Neural progenitor cell (in vitro differentiated cells): ENCODE data around the gene PAEP. TPM values are rescaled to one million over a fixed set of nuclear protein-coding genes. Genes with fewer than 3 reads are reported as not detected.

Experiments
- DNase-seq: peaks from one replicate; pipeline ENCODE4 v3.0.0-alpha.2; 2016; ENCODE audit warnings: low spot score
- H2AFZ ChIP-seq: fragments of 200-600 bp; sonication (generic); replicated peaks from 2 replicates; pipeline ENCODE4 v1.6.1; 2016; ENCODE audit warnings: antibody characterized with exemption
- H3F3A ChIP-seq: fragments of 200-600 bp; sonication (generic); 2 replicates; pipeline ENCODE4 v1.6.1; 2016; ENCODE audit warnings: antibody characterized with exemption, low read depth
- H3K27ac ChIP-seq: fragments of 200-600 bp; sonication (generic); 2 replicates; pipeline ENCODE4 v1.5.1; 2016; ENCODE audit warnings: mild to moderate bottlenecking
- H3K27me3 ChIP-seq: fragments of 200-600 bp; sonication (generic); 2 replicates; pipeline ENCODE4 v1.6.1; 2016; ENCODE audit warnings: mild to moderate bottlenecking, moderate library complexity
- H3K36me3 ChIP-seq: fragments of 200-600 bp; sonication (generic); 2 replicates; pipeline ENCODE4 v1.5.1; 2016
- H3K4me1 ChIP-seq: fragments of 200-600 bp; sonication (generic); 2 replicates; pipeline ENCODE4 v1.6.1; 2016; ENCODE audit warnings: mixed run types
- H3K4me2 ChIP-seq: fragments of 200-600 bp; sonication (generic); 2 replicates; pipeline ENCODE4 v1.6.1; 2016
- H3K4me3 ChIP-seq: fragments of 200-600 bp; sonication (generic); 2 replicates; pipeline ENCODE4 v1.5.1; 2016
- H3K79me2 ChIP-seq: fragments of 200-600 bp; sonication (generic); 2 replicates; pipeline ENCODE4 v1.6.1; 2016; ENCODE audit warnings: low read depth
- H3K9ac ChIP-seq: fragments of 200-600 bp; sonication (generic); 2 replicates; pipeline ENCODE4 v1.6.1; 2016
- H3K9me3 ChIP-seq: fragments of 200-600 bp; sonication (generic); 2 replicates; pipeline ENCODE4 v1.5.1; 2016; ENCODE audit warnings: low read depth
- H4K20me1 ChIP-seq: fragments of 200-600 bp; sonication (generic); 2 replicates; pipeline ENCODE4 v1.6.1; 2016; ENCODE audit warnings: low read depth
- H3K27ac Mint-ChIP-seq: 3 replicates; pipeline ENCODE4 v1.8.0; 2021; ENCODE audit warnings: mixed read lengths
- H3K27me3 Mint-ChIP-seq: 2 replicates; pipeline ENCODE4 v1.8.0; 2022; ENCODE audit warnings: low read depth, mild to moderate bottlenecking, inconsistent platforms, moderate library complexity, mixed read lengths; ENCODE audit not compliant: insufficient read depth
- H3K36me3 Mint-ChIP-seq: 3 replicates; pipeline ENCODE4 v1.8.0; 2021; ENCODE audit warnings: mixed read lengths
- H3K4me1 Mint-ChIP-seq: 3 replicates; pipeline ENCODE4 v1.8.0; 2021; ENCODE audit warnings: mixed read lengths
- H3K4me3 Mint-ChIP-seq: 3 replicates; pipeline ENCODE4 v1.8.0; 2021; ENCODE audit warnings: mild to moderate bottlenecking, moderate library complexity, mixed read lengths
- H3K9me3 Mint-ChIP-seq: 3 replicates; pipeline ENCODE4 v1.8.0; 2020; ENCODE audit warnings: mixed read lengths
- CTCF ChIP-seq: fragments of 200-600 bp; sonication (generic); IDR thresholded peaks from 2 replicates; pipeline ENCODE4 v1.5.1; 2017; ENCODE audit warnings: antibody characterized with exemption, mild to moderate bottlenecking
- EZH2 ChIP-seq: fragments of 200-600 bp; sonication (generic); IDR thresholded peaks from 2 replicates; pipeline ENCODE4 v1.6.1; 2017; ENCODE audit warnings: antibody characterized with exemption, mild to moderate bottlenecking, moderate library complexity
- EZH2phosphoT487 ChIP-seq: fragments of 200-600 bp; sonication (generic); IDR thresholded peaks from 2 replicates; pipeline ENCODE4 v1.6.1; 2017; ENCODE audit warnings: antibody characterized with exemption
- total RNA-seq: library from RNA; depleted of rRNA; stranded (reverse); fragments of >200 nt; gene quantifications from 2 replicates; pipeline ENCODE4 v1.2.3, GENCODE V29; 2015; ENCODE audit warnings: low replicate concordance

The PAEP gene
- total RNA-seq, 1 donor from 2014 or later = not detected

GRCh38 chr9:135589596-135590485 lies 28.3 kb downstream of the PAEP start:
- no peaks in the 10 kb centered on the region for H3K36me3 Mint-ChIP-seq
- H3K79me2 ChIP-seq = no peaks in the 10 kb centered on the region
- H3K9me3 ChIP-seq = no peaks in the 10 kb centered on the region
- no peaks in the 10 kb centered on the region for H3F3A ChIP-seq
- TF ChIP-seq EZH2 (no peak), CTCF (no peak), EZH2phosphoT487 (no peak)
- H3K4me2 ChIP-seq = no peak overlapping the region
- H3K4me1 ChIP-seq = no peaks in the 10 kb centered on the region
- H3K27me3 Mint-ChIP-seq = peaks cover 2% of the 10 kb centered on the region
- H3K9ac ChIP-seq = no peak overlapping the region
- no peaks in the 10 kb centered on the region for H4K20me1 ChIP-seq
- H3K4me3 Mint-ChIP-seq = no peak overlapping the region
- no peak overlapping the region for H2AFZ ChIP-seq
- no peak overlapping the region for H3K4me3 ChIP-seq
- H3K27ac ChIP-seq = no peak overlapping the region
- DNase-seq = no peak
- H3K36me3 ChIP-seq = no peaks in the 10 kb centered on the region
- no peaks in the 10 kb centered on the region for H3K9me3 Mint-ChIP-seq
- H3K27ac Mint-ChIP-seq = no peak overlapping the region
- no peaks in the 10 kb centered on the region for H3K4me1 Mint-ChIP-seq
- H3K27me3 ChIP-seq = no peaks in the 10 kb centered on the region

DNA sequence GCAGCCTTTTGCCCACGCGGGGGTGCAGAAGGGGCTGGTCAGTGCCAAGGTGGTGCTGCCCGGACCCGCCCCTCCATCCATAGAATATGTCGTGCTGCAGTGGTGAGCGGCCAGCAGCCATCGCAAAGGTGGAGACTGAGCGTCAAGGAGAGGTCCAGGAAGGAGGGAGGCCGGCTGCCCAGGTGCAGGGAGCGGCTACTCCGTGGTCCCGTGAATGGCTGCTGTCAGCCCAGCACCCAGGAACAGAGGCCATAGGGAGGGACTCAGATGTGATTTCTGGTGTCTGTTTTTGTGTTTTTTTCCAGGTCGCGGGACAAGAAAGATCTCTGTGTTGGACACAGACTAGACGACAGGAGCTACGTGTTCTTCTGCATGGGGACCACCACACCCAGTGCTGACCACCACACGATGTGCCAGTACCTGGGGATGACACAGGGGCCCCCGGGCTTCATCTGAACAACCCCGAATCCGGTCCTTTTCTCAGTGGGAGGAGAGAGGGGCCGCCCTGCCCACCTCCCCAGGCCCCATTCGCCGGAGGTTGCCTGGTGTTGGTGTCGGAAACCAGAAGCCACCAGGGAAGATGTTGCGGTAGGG lies 29.0 kb downstream of the PAEP start:
- H3K4me1 ChIP-seq = no peaks in the 10 kb centered on the region
- TF ChIP-seq EZH2 (no peak), EZH2phosphoT487 (no peak), CTCF (no peak)
- no peak overlapping the region for H3K4me2 ChIP-seq
- H3F3A ChIP-seq = no peaks in the 10 kb centered on the region
- no peaks in the 10 kb centered on the region for H4K20me1 ChIP-seq
- H3K36me3 Mint-ChIP-seq = no peaks in the 10 kb centered on the region
- H2AFZ ChIP-seq = no peak overlapping the region
- peaks cover 2% of the 10 kb centered on the region for H3K9me3 Mint-ChIP-seq
- DNase-seq = no peak
- no peaks in the 10 kb centered on the region for H3K79me2 ChIP-seq
- no peaks in the 10 kb centered on the region for H3K36me3 ChIP-seq
- no peak overlapping the region for H3K27ac Mint-ChIP-seq
- H3K9ac ChIP-seq = no peak overlapping the region
- H3K27me3 ChIP-seq = no peaks in the 10 kb centered on the region
- H3K27me3 Mint-ChIP-seq = no peaks in the 10 kb centered on the region
- no peak overlapping the region for H3K4me3 Mint-ChIP-seq
- no peaks in the 10 kb centered on the region for H3K9me3 ChIP-seq
- H3K27ac ChIP-seq = no peak overlapping the region
- H3K4me3 ChIP-seq = no peak overlapping the region
- no peaks in the 10 kb centered on the region for H3K4me1 Mint-ChIP-seq

GRCh38 chr9:135591506-135592330 lies 30.2 kb downstream of the PAEP start:
- H3K4me3 Mint-ChIP-seq = no peak overlapping the region

More at GRCh38 chr9:135591506-135592330, 30.2 kb downstream of the PAEP start:
- Histone ChIP-seq H3K27ac (no peak overlapping the region), H3K36me3 (no peaks in the 10 kb centered on the region), H4K20me1 (no peaks in the 10 kb centered on the region), H3K4me1 (no peaks in the 10 kb centered on the region), H3K27me3 (no peaks in the 10 kb centered on the region), H3K9ac (no peak overlapping the region), H2AFZ (no peak overlapping the region), H3F3A (no peaks in the 10 kb centered on the region), H3K9me3 (no peaks in the 10 kb centered on the region), H3K4me2 (no peak overlapping the region), H3K4me3 (no peak overlapping the region), H3K79me2 (no peaks in the 10 kb centered on the region)
- TF ChIP-seq EZH2phosphoT487 = no peak
- no peak for TF ChIP-seq CTCF
- TF ChIP-seq EZH2 = no peak
- Mint-ChIP-seq H3K27me3 (peaks cover 3% of the 10 kb centered on the region), H3K9me3 (peaks cover 11% of the 10 kb centered on the region), H3K27ac (no peak overlapping the region), H3K4me1 (no peaks in the 10 kb centered on the region), H3K36me3 (no peaks in the 10 kb centered on the region)
- DNase-seq = no peak
